ENCODE results near the gene EPAS1. TPM values are rescaled to one million over a fixed set of nuclear protein-coding genes. Genes with fewer than 3 reads are reported as not detected.
"Not testable (repeated sequence)": the region's sequence is repeated elsewhere in the genome, so short reads cannot be mapped to it uniquely, and the experiment has no call there.

The EPAS1 gene
- total RNA-seq, 1 experiment from 2014 or later = 8.5 TPM

DNA sequence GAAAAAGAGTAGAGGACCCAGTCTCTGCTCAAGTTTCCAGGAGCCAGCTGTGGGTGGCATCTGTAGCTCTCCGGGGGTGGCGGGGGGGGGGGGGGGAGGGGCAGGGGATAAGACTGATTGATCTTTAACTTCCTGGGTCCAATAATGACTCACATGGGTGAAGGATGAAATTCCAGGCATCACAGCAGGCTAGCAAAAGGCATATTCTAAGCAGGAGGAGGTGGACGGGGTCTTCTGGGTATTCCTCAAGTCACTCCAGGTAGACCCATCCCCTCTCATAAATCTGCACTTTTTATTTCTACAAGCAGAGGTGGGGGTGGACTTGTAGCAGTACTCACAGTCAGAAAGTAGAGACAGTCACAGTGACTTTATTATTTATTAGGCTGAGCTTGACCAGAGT lies 96.7 kb downstream of the EPAS1 start:
- Mint-ChIP-seq H3K36me3 (no peaks in the 10 kb centered on the region), H3K27me3 (ENCODE audit: low read depth) (no peaks in the 10 kb centered on the region), H3K4me3 (no peak overlapping the region), H3K9me3 (no peaks in the 10 kb centered on the region), H3K4me1 (no peaks in the 10 kb centered on the region), H3K27ac (no peak overlapping the region)
- DNase-seq (ENCODE audit: low spot score) = no peak
- TF ChIP-seq, protein P1, sequence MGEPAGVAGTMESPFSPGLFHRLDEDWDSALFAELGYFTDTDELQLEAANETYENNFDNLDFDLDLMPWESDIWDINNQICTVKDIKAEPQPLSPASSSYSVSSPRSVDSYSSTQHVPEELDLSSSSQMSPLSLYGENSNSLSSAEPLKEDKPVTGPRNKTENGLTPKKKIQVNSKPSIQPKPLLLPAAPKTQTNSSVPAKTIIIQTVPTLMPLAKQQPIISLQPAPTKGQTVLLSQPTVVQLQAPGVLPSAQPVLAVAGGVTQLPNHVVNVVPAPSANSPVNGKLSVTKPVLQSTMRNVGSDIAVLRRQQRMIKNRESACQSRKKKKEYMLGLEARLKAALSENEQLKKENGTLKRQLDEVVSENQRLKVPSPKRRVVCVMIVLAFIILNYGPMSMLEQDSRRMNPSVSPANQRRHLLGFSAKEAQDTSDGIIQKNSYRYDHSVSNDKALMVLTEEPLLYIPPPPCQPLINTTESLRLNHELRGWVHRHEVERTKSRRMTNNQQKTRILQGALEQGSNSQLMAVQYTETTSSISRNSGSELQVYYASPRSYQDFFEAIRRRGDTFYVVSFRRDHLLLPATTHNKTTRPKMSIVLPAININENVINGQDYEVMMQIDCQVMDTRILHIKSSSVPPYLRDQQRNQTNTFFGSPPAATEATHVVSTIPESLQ (CRISPR knock-in tag; IDR thresholded peaks at IDR 0.05) = no peak
- TF ChIP-seq FOXP1 (CRISPR knock-in tag; IDR thresholded peaks at IDR 0.05; ENCODE audit: borderline replicate concordance) (no peak), TEAD4 (CRISPR knock-in tag; IDR thresholded peaks at IDR 0.05) (no peak), ETV6 (CRISPR knock-in tag; IDR thresholded peaks at IDR 0.05) (no peak), NR2C2 (CRISPR knock-in tag; IDR thresholded peaks at IDR 0.05) (no peak), ZNF121 (CRISPR knock-in tag; IDR thresholded peaks at IDR 0.05) (no peak), MAX (CRISPR knock-in tag; IDR thresholded peaks at IDR 0.05) (no peak), NR1H2 (CRISPR knock-in tag; IDR thresholded peaks at IDR 0.05) (no peak), USF2 (CRISPR knock-in tag; IDR thresholded peaks at IDR 0.05) (no peak), SP1 (CRISPR knock-in tag; conservative IDR thresholded peaks at IDR 0.05) (no peak)
- TF ChIP-seq, protein P2, sequence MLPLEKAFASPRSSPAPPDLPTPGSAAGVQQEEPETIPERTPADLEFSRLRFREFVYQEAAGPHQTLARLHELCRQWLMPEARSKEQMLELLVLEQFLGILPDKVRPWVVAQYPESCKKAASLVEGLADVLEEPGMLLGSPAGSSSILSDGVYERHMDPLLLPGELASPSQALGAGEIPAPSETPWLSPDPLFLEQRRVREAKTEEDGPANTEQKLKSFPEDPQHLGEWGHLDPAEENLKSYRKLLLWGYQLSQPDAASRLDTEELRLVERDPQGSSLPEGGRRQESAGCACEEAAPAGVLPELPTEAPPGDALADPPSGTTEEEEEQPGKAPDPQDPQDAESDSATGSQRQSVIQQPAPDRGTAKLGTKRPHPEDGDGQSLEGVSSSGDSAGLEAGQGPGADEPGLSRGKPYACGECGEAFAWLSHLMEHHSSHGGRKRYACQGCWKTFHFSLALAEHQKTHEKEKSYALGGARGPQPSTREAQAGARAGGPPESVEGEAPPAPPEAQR (CRISPR knock-in tag; IDR thresholded peaks at IDR 0.05) = no peak
- TF ChIP-seq, protein P3, sequence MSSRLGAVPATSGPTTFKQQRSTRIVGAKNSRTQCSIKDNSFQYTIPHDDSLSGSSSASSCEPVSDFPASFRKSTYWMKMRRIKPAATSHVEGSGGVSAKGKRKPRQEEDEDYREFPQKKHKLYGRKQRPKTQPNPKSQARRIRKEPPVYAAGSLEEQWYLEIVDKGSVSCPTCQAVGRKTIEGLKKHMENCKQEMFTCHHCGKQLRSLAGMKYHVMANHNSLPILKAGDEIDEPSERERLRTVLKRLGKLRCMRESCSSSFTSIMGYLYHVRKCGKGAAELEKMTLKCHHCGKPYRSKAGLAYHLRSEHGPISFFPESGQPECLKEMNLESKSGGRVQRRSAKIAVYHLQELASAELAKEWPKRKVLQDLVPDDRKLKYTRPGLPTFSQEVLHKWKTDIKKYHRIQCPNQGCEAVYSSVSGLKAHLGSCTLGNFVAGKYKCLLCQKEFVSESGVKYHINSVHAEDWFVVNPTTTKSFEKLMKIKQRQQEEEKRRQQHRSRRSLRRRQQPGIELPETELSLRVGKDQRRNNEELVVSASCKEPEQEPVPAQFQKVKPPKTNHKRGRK (CRISPR knock-in tag; IDR thresholded peaks at IDR 0.05; ENCODE audit: borderline replicate concordance) = no peak
- TF ChIP-seq, protein P4, sequence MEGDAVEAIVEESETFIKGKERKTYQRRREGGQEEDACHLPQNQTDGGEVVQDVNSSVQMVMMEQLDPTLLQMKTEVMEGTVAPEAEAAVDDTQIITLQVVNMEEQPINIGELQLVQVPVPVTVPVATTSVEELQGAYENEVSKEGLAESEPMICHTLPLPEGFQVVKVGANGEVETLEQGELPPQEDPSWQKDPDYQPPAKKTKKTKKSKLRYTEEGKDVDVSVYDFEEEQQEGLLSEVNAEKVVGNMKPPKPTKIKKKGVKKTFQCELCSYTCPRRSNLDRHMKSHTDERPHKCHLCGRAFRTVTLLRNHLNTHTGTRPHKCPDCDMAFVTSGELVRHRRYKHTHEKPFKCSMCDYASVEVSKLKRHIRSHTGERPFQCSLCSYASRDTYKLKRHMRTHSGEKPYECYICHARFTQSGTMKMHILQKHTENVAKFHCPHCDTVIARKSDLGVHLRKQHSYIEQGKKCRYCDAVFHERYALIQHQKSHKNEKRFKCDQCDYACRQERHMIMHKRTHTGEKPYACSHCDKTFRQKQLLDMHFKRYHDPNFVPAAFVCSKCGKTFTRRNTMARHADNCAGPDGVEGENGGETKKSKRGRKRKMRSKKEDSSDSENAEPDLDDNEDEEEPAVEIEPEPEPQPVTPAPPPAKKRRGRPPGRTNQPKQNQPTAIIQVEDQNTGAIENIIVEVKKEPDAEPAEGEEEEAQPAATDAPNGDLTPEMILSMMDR (IDR thresholded peaks at IDR 0.05) = no peak
- POLR2A ChIA-PET = no interaction called here
- ATAC-seq = no peak
- CTCF ChIA-PET = interaction anchor here (0.9 kb wide), 1 partner anchor 332 kb away, joined by 3 read pairs; no protein-coding TSS in a partner anchor

- H3K36me3 Mint-ChIP-seq = no peaks in the 10 kb centered on the region
- CTCF ChIA-PET = interaction anchor here (0.9 kb wide), 1 partner anchor 333 kb away, joined by 3 read pairs; no protein-coding TSS in a partner anchor
- ATAC-seq = no peak
- H3K27me3 Mint-ChIP-seq (ENCODE audit: low read depth) = no peaks in the 10 kb centered on the region
- no peak for DNase-seq (ENCODE audit: low spot score)
- H3K4me3 Mint-ChIP-seq = no peak overlapping the region
- no peak for TF ChIP-seq PRDM15 (CRISPR knock-in tag; IDR thresholded peaks at IDR 0.05)
- no peak for TF ChIP-seq ATF3 (CRISPR knock-in tag; conservative IDR thresholded peaks at IDR 0.05)
- TF ChIP-seq GABPB1 (CRISPR knock-in tag; IDR thresholded peaks at IDR 0.05) = 0 out of 2 replicates have a peak, but pooled peaks have one; percentile 28
- TF ChIP-seq FOXP1 (CRISPR knock-in tag; IDR thresholded peaks at IDR 0.05; ENCODE audit: borderline replicate concordance) = no peak
- no peak overlapping the region for H3K27ac Mint-ChIP-seq
- POLR2A ChIA-PET = no interaction called here
- no peaks in the 10 kb centered on the region for H3K4me1 Mint-ChIP-seq
- no peaks in the 10 kb centered on the region for H3K9me3 Mint-ChIP-seq
Observed at GRCh38 chr2:46394649-46395510, 97.7 kb downstream of the EPAS1 start.

GRCh38 chr2:46395730-46396129 lies 98.5 kb downstream of the EPAS1 start:
- ATAC-seq; H3K27ac Mint-ChIP-seq; H3K36me3 Mint-ChIP-seq; POLR2A ChIA-PET; H3K4me1 Mint-ChIP-seq; DNase-seq (ENCODE audit: low spot score); H3K4me3 Mint-ChIP-seq; H3K9me3 Mint-ChIP-seq; H3K27me3 Mint-ChIP-seq (ENCODE audit: low read depth): not testable (repeated sequence)
- CTCF ChIA-PET = interaction anchor here (0.7 kb wide), 1 partner anchor 26 kb away, joined by 4 read pairs; no protein-coding TSS in a partner anchor

Measured in WTC11 (cell line).